ENCODE measurements around the gene LACTB.

DNA sequence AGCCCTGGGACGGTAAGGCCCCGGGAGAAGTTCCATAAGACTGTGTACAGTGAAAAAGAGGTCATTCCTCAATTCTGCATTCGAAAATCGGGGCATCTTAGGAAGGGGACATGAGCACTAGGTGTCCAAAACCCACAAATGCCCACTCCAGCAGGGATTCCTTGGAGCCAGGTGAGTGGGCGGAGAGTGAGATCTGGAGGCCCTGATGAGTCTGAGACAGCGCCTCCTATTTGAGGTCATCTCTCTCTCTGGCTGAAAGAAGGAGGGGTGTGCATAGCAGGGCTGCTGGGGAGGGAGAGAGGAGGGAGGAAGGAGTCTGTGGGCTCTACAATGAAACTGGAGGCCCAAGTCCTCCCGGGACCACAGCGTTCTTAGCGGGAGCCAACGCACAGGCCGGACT, 38.1 kb upstream of the LACTB start:
- TF ChIP-seq CTCF (conservative IDR thresholded peaks at IDR 0.05 in 1 of 2, IDR thresholded peaks at IDR 0.05 in 1 of 2; ENCODE audit: low read depth in 1 of 2, low read length in 2 of 2), result no peak
- no peak for TF ChIP-seq EZH2 (IDR thresholded peaks at IDR 0.05; ENCODE audit: low read length, missing control alignments)

All from fibroblast of lung (primary cell).